ENCODE data around the gene ZNHIT2.

Gene ZNHIT2

DNA sequence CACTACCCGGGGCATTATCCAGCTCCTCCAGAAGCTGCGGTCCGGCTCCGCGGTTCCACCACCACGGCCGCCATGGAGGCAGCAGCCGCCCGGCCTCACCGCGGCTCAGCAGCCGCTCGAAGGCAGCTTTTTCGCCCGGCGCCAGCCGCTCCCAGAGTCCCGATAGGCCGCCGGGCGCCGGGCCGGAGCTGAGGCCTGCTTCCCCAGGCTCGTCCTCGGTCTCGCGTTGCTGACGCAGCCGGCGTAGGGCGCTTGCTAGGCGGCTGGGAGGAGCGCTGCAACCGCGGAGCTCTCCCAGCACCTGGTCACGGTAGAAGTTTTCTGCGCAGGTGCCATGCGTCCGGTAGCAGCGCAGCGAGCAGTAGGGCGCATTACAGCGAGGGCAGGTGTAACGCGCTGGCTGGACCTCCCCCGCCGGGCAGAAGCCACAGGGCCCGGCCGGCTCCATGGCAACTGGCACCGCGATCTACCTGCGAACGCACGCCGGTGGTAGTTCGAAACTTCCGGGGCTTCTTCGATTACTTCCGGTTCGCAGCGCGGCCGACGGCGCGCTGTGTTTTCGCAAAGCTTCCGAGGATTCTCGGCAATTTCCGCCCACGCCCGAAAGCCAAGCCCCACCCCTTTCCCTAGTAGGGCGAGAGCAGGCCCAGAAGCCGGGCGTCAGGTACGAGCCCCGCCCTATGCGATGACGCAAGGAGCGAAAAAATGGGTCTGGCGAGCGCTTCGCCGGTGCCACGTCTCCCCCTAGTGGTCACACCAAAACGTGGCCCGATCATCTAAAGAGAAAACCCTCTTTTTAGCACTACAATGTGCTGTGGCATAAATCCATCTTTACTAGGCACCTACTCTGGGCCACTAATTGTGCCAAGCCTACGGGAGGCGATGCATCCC lies at the start of gene ZNHIT2:
Gene ZNHIT2 (minus strand): TSS at position 496 of the 891 bp plus-strand sequence. CDS start 48 bp downstream, at position 448.
- DNase-seq (ENCODE audit: extremely low spot score) = peak; percentile 92
- TF ChIP-seq HDGF (IDR thresholded peaks at IDR 0.05; ENCODE audit: borderline replicate concordance) = no peak
- TF ChIP-seq NFRKB (IDR thresholded peaks at IDR 0.05) = no peak
- TF ChIP-seq ELF4 (IDR thresholded peaks at IDR 0.05) = peak; percentile 43
- TF ChIP-seq SUZ12 (IDR thresholded peaks at IDR 0.05) = no peak
- TF ChIP-seq L3MBTL2 (conservative IDR thresholded peaks at IDR 0.05) = no peak
- TF ChIP-seq SP1 (IDR thresholded peaks at IDR 0.05) = no peak
- ChIA-PET CTCF (interaction anchor here (0.6 to 1.1 kb wide), 4 partner anchors 34 to 229 kb away, joined by 3 to 8 read pairs (median 4); partner anchors contain the start of gene CDCA5), POLR2A (interaction anchor here (0.9 to 2.5 kb wide), 12 partner anchors 11 to 315 kb away, joined by 3 to 13 read pairs (median 3); partner anchors contain the start of genes CAPN1, POLA2, SAC3D1 and SYVN1)

DNA sequence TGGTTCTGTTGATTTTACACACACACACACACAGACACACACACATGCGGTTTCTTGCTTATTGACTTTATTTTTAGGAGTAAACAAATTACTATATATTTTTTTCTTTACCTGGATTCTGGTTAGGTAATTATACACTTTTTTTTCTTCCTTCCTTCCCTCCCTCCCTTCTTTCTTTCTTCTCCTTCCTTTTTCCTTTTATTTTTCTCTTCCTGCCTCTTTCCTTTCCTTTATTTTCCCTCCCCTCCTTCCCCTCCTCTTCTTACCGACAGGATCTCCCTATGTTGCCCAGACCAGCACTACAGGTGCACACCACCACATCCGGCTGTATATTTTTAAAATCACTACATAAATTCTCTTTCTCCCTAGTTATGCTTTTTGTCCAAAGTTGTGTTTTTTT lies 49.4 kb upstream of the ZNHIT2 start:
- TF ChIP-seq SUZ12 (IDR thresholded peaks at IDR 0.05) = no peak
- TF ChIP-seq PKNOX1 (IDR thresholded peaks at IDR 0.05) = no peak
- TF ChIP-seq CTBP1 (IDR thresholded peaks at IDR 0.05; ENCODE audit: borderline replicate concordance) = no peak
- no peak for TF ChIP-seq TARDBP (IDR thresholded peaks at IDR 0.05)
- TF ChIP-seq BHLHE40 (IDR thresholded peaks at IDR 0.05; ENCODE audit: borderline replicate concordance) = no peak
- no peak for TF ChIP-seq FOXM1 (IDR thresholded peaks at IDR 0.05; ENCODE audit: borderline replicate concordance)
- TF ChIP-seq ELF4 (IDR thresholded peaks at IDR 0.05) = no peak
- TF ChIP-seq LEF1 (IDR thresholded peaks at IDR 0.05; ENCODE audit: borderline replicate concordance) = no peak
- no peak for TF ChIP-seq HDGF (IDR thresholded peaks at IDR 0.05; ENCODE audit: borderline replicate concordance)
- TF ChIP-seq L3MBTL2 (conservative IDR thresholded peaks at IDR 0.05) = no peak
- no peak for TF ChIP-seq SP1 (IDR thresholded peaks at IDR 0.05)
- ChIA-PET CTCF (no interaction called here), POLR2A (no interaction called here)
- no peak for DNase-seq (ENCODE audit: extremely low spot score)

DNA sequence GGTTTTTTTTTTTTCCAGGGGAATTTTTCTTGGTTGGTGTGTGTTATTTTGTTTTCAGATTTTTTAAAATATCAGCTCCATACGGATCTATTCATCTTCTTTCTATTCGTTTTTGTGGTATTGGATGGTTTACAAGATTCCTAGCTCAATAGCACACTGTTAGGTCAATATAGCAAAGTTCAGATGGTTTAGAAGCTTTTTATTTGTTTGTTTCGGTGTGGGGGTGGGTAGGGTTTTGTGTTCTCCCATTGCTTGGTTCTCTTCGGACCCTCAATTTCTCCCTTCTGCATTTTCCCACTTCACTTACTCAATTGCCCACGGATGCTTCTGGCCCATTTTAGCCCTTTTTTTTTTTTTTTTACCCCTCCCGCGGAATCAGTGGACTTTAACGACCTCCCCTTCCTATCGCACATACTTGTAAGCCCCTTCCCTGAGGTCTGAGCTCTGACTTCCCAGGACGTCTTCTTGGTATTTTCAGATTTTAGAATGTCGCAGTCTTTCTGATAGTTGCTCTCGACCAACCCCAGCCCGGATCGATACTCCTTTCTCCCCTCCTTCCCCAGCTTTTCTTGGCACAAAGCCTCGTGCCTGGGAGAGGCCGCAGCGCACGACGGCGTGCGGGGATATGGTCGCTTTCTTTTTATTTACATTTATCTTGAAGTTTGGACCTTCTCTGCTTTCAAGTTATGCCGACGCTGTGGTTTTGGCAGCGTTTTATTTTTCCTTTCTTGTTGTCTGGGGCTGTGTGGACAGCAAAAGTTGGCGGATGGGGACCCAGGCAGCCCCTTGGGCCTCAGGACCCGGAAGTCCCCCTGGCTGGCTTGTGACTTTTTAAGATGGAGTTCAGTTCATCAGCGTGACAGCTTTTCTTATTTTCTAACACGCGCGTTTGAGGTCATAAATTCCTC lies 48.2 kb upstream of the ZNHIT2 start:
- DNase-seq (ENCODE audit: extremely low spot score) = no peak

DNA sequence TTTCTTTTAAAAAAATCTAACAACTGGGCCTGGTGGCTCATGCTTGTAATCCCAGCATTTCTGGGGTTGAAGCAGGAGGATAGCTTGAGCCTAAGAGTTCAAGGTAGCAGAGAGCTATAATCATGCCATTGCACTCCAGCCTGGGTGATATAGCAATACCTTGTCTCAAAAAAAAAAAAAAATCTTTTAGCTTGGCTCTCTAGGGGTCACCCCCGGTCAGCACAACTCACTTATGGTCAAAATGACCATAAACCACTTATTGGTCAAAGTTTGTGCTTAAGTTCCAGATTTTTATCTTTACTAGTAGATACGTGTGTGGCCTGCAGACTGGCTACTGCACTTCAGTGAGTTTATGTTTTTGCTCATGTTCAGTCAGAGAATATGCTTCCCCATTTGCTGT lies 46.2 kb upstream of the ZNHIT2 start:
- DNase-seq (ENCODE audit: extremely low spot score) = no peak
- ChIA-PET POLR2A (interaction anchor here (1.6 kb wide), 1 partner anchor 29 kb away, joined by 4 read pairs; no protein-coding TSS in a partner anchor), CTCF (no interaction called here)
- TF ChIP-seq FOXA1 (IDR thresholded peaks at IDR 0.05) = no peak
- no peak for TF ChIP-seq LEF1 (IDR thresholded peaks at IDR 0.05; ENCODE audit: borderline replicate concordance)
- no peak for TF ChIP-seq ARNT (IDR thresholded peaks at IDR 0.05)
- no peak for TF ChIP-seq FOXM1 (IDR thresholded peaks at IDR 0.05; ENCODE audit: borderline replicate concordance)
- no peak for TF ChIP-seq ELF4 (IDR thresholded peaks at IDR 0.05)
- no peak for TF ChIP-seq ZNF384 (IDR thresholded peaks at IDR 0.05)
- no peak for TF ChIP-seq HDGF (IDR thresholded peaks at IDR 0.05; ENCODE audit: borderline replicate concordance)
- TF ChIP-seq NFRKB (IDR thresholded peaks at IDR 0.05) = no peak
- no peak for TF ChIP-seq FOXK2 (IDR thresholded peaks at IDR 0.05)
- no peak for TF ChIP-seq L3MBTL2 (conservative IDR thresholded peaks at IDR 0.05)
- TF ChIP-seq SP1 (IDR thresholded peaks at IDR 0.05) = no peak
- no peak for TF ChIP-seq TARDBP (IDR thresholded peaks at IDR 0.05)

More for the DNA sequence above, 48.2 kb upstream of the ZNHIT2 start:
- TF ChIP-seq HDGF (IDR thresholded peaks at IDR 0.05; ENCODE audit: borderline replicate concordance) (no peak), FOXK2 (IDR thresholded peaks at IDR 0.05) (no peak), NFRKB (IDR thresholded peaks at IDR 0.05) (no peak), L3MBTL2 (conservative IDR thresholded peaks at IDR 0.05) (peak; percentile 34; the same call in 1 of the 2 replicates), LEF1 (IDR thresholded peaks at IDR 0.05; ENCODE audit: borderline replicate concordance) (no peak), FOXM1 (IDR thresholded peaks at IDR 0.05; ENCODE audit: borderline replicate concordance) (no peak)
- ChIA-PET POLR2A (no interaction called here), CTCF (no interaction called here)

DNA sequence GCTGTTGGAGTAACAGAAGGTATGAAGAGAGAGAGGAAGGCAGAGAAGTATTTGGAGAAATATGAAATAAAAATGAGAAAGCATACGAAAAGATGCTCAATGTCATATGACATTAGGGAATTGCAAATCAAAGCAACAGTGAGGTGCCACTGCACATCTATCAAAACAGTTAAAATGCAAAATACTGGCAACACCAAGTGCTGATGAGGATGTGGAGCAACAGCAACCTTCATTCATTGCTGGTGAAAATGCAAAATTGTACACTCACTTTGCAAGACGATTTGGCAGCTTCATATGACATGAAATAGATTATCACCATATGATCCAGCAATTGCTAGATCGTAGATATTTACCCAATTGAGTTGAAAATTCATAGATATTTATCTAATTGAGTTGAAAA lies 43.1 kb upstream of the ZNHIT2 start:
- no peak for DNase-seq (ENCODE audit: extremely low spot score)
- ChIA-PET POLR2A (interaction anchor here (0.9 kb wide), 1 partner anchor 9 kb away, joined by 3 read pairs; the partner anchor contains the start of gene SPDYC), CTCF (no interaction called here)
- no peak for TF ChIP-seq SP1 (IDR thresholded peaks at IDR 0.05)
- no peak for TF ChIP-seq FOXM1 (IDR thresholded peaks at IDR 0.05; ENCODE audit: borderline replicate concordance)
- no peak for TF ChIP-seq TARDBP (IDR thresholded peaks at IDR 0.05)
- TF ChIP-seq HDGF (IDR thresholded peaks at IDR 0.05; ENCODE audit: borderline replicate concordance) = no peak
- no peak for TF ChIP-seq LEF1 (IDR thresholded peaks at IDR 0.05; ENCODE audit: borderline replicate concordance)
- no peak for TF ChIP-seq NFRKB (IDR thresholded peaks at IDR 0.05)
- TF ChIP-seq FOXK2 (IDR thresholded peaks at IDR 0.05) = no peak
- no peak for TF ChIP-seq BHLHE40 (IDR thresholded peaks at IDR 0.05; ENCODE audit: borderline replicate concordance)
- no peak for TF ChIP-seq SUZ12 (IDR thresholded peaks at IDR 0.05)
- no peak for TF ChIP-seq L3MBTL2 (conservative IDR thresholded peaks at IDR 0.05)
- TF ChIP-seq ZNF384 (IDR thresholded peaks at IDR 0.05) = no peak
- no peak for TF ChIP-seq CTBP1 (IDR thresholded peaks at IDR 0.05; ENCODE audit: borderline replicate concordance)
- no peak for TF ChIP-seq ARNT (IDR thresholded peaks at IDR 0.05)

DNA sequence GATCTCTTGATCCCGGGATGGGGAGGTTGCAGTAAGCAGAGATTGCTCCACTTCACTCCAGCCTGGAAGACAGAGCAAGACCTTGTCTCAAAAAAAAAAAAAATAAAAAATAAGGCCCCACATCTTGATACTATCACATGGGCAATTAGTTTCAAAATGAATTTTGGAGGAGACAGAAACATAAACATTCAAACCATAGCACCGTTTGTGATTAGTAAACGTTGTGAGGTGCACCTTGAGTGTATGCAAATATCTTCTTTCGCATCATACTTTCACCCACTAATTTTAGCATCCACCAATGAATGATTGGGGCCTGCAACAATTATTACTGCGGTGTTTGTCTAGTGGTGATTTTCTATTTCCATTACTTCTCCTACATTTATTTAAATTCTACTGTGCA lies 41.5 kb upstream of the ZNHIT2 start:
- ChIA-PET CTCF (no interaction called here), POLR2A (no interaction called here)
- DNase-seq (ENCODE audit: extremely low spot score) = no peak
- TF ChIP-seq LEF1 (IDR thresholded peaks at IDR 0.05; ENCODE audit: borderline replicate concordance) = no peak
- no peak for TF ChIP-seq CTBP1 (IDR thresholded peaks at IDR 0.05; ENCODE audit: borderline replicate concordance)
- no peak for TF ChIP-seq PKNOX1 (IDR thresholded peaks at IDR 0.05)
- no peak for TF ChIP-seq SUZ12 (IDR thresholded peaks at IDR 0.05)
- no peak for TF ChIP-seq TARDBP (IDR thresholded peaks at IDR 0.05)
- no peak for TF ChIP-seq SP1 (IDR thresholded peaks at IDR 0.05)
- no peak for TF ChIP-seq FOXK2 (IDR thresholded peaks at IDR 0.05)
- no peak for TF ChIP-seq ARNT (IDR thresholded peaks at IDR 0.05)
- TF ChIP-seq L3MBTL2 (conservative IDR thresholded peaks at IDR 0.05) = no peak
- TF ChIP-seq BHLHE40 (IDR thresholded peaks at IDR 0.05; ENCODE audit: borderline replicate concordance) = no peak
- no peak for TF ChIP-seq HDGF (IDR thresholded peaks at IDR 0.05; ENCODE audit: borderline replicate concordance)
- TF ChIP-seq FOXA1 (IDR thresholded peaks at IDR 0.05) = no peak
- TF ChIP-seq ZNF384 (IDR thresholded peaks at IDR 0.05) = no peak
- TF ChIP-seq FOXM1 (IDR thresholded peaks at IDR 0.05; ENCODE audit: borderline replicate concordance) = no peak
- no peak for TF ChIP-seq ELF4 (IDR thresholded peaks at IDR 0.05)
- TF ChIP-seq NFRKB (IDR thresholded peaks at IDR 0.05) = no peak

Measured in HEK293T (cell line).